Transverse colon (tissue), 4 donors: ENCODE measurements around the gene ANKRD33B. TPM values are rescaled to one million over a fixed set of nuclear protein-coding genes. Genes with fewer than 3 reads are reported as not detected.

ENCODE experiments used
- DNase-seq: peaks from one replicate; pipeline ENCODE4 v3.0.0-alpha.2; 2019
- H3K27ac ChIP-seq, 4 donors: fragments of 200-600 bp; sonication (generic); 2 replicates each; pipeline ENCODE4 v1.5.1; 2016 to 2018; ENCODE audit warnings: inconsistent platforms in 4 of 4
- H3K27me3 ChIP-seq: fragments of 200-600 bp; sonication (generic); 2 replicates; pipeline ENCODE4 v1.5.1; 2017; ENCODE audit warnings: inconsistent platforms
- H3K36me3 ChIP-seq, 4 donors: fragments of 200-600 bp; sonication (generic); 2 replicates each; pipeline ENCODE4 v1.5.1; 2017 to 2019; ENCODE audit warnings: inconsistent platforms in 4 of 4
- H3K4me1 ChIP-seq, 4 donors: fragments of 200-600 bp; sonication (generic); 2 replicates each; pipeline ENCODE4 v1.5.1; 2017 to 2020; ENCODE audit warnings: inconsistent platforms in 4 of 4
- H3K4me3 ChIP-seq, 4 donors: fragments of 200-600 bp; sonication (generic); 1 replicate in 1 of 4; 2 replicates in 3 of 4; pipeline versions ENCODE4 v1.5.1 to v1.6.1; 2017 to 2019; ENCODE audit warnings: inconsistent platforms in 4 of 4
- H3K9me3 ChIP-seq, 2 donors: fragments of 200-600 bp; sonication (generic); 2 replicates each; pipeline ENCODE4 v1.5.1; 2017 to 2019; ENCODE audit warnings: inconsistent platforms in 2 of 2
- EP300 ChIP-seq: sonication (generic); formaldehyde crosslinking; IDR thresholded peaks from one replicate; pipeline ENCODE4 v1.6.1; 2017; ENCODE audit warnings: antibody characterized with exemption, low read depth
- POLR2A ChIP-seq: fragments of 450-650 bp; IDR thresholded peaks from one replicate; pipeline ENCODE4 v1.6.1; 2016; ENCODE audit warnings: antibody characterized with exemption, mild to moderate bottlenecking, moderate library complexity
- POLR2AphosphoS5 ChIP-seq, 3 donors: sonication (generic); formaldehyde crosslinking; IDR thresholded peaks; one replicate each; pipeline ENCODE4 v1.6.1; 2016; ENCODE audit warnings: antibody characterized with exemption in 3 of 3
- WGBS, 2 donors: methylation state at CpG; one replicate each; pipeline ENCODE4 v1.1.5; 2018; ENCODE audit warnings: low coverage in 1 of 2; 5-methylcytosine and 5-hydroxymethylcytosine counted together
- in situ Hi-C, 4 donors: fragments of 200-750 bp; cut with MboI; loops; one replicate each; pipeline versions ENCODE4 v1.15.0 to v1.15.1; 2017; ENCODE audit warnings: low sequenced_read_pairs in 3 of 4, low pct_ligation_motif_present in 1 of 4, low pct_unique_long_range_greater_than_20kb in 1 of 4
- intact Hi-C: fragments of 100-400 bp; cut with DNase I; formaldehyde crosslinking; loops from one replicate; pipeline ENCODE4 v1.15.1; 2023; ENCODE audit warnings: low total_unique reads
- total RNA-seq, 4 donors: library from RNA; depleted of rRNA; stranded (reverse); fragments of >200 nt; gene quantifications; one replicate each; pipeline ENCODE4 v1.1.0, GENCODE V29; 2016
- TF ChIP-seq, protein P1 (sequence below), 5 experiments: fragments of 200-600 bp in 3 of 5; fragments of 450-650 bp in 2 of 5; sonication (generic) in 3 of 5; IDR thresholded peaks; 1 replicate in 2 of 5; 2 replicates in 3 of 5; pipeline ENCODE4 v1.5.1; 2016 to 2017; ENCODE audit warnings: antibody characterized with exemption in 5 of 5, inconsistent platforms in 3 of 5, mild to moderate bottlenecking in 2 of 5, moderate library complexity in 1 of 5

ANKRD33B gene
- total RNA-seq, 4 donors from 2014 or later = 0.20 to 3.2 (median 1.4) TPM

GRCh38 chr5:10599113-10599512, 35.2 kb downstream of the ANKRD33B start:
- no peaks in the 10 kb centered on the region for H3K27me3 ChIP-seq
- peaks cover 0 to 15% (median 4%) of the 10 kb centered on the region in 4 donors for H3K4me1 ChIP-seq
- DNase-seq = no peak
- H3K27ac ChIP-seq = no peak overlapping the region
- H3K9me3 ChIP-seq = no peaks in the 10 kb centered on the region
- no peaks in the 10 kb centered on the region for H3K36me3 ChIP-seq
- intact Hi-C loops = no loop called here
- in situ Hi-C loops = no loop called here
- H3K4me3 ChIP-seq = no peak overlapping the region
- no peak for TF ChIP-seq EP300
- WGBS, 2 donors = 63 to 86% methylated on average over 1 of the region's 1 CpG

DNA sequence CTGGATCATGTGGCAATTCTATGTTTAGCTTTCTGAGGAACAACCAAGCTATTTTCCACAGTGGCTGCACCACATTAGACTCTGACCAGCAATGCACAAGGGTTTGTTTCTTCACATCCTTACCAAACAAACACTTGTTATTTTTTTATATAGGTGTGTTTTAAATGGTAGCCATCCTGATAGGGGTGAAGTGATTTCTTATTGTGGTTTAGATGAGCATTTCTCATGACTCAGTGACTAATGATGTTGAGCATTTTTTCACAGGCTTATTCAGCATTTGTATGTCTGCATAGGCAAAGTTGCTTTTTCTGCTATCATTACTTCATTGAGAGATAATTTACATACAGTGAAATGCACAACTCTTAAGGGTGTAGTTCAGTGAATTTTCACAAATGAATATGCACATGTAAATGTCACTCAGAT, 36.0 kb downstream of the ANKRD33B start:
- Histone ChIP-seq H3K27ac (no peak overlapping the region), H3K27me3 (no peaks in the 10 kb centered on the region), H3K9me3 (no peaks in the 10 kb centered on the region), H3K4me1 (peaks cover 0 to 15% (median 4%) of the 10 kb centered on the region in 4 donors), H3K36me3 (no peaks in the 10 kb centered on the region), H3K4me3 (no peak overlapping the region)
- intact Hi-C loops (no loop called here), in situ Hi-C loops (no loop called here)
- TF ChIP-seq POLR2AphosphoS5 (IDR thresholded peaks at IDR 0.05) (no peak), POLR2A (no peak), EP300 (no peak)
- TF ChIP-seq, protein P1, sequence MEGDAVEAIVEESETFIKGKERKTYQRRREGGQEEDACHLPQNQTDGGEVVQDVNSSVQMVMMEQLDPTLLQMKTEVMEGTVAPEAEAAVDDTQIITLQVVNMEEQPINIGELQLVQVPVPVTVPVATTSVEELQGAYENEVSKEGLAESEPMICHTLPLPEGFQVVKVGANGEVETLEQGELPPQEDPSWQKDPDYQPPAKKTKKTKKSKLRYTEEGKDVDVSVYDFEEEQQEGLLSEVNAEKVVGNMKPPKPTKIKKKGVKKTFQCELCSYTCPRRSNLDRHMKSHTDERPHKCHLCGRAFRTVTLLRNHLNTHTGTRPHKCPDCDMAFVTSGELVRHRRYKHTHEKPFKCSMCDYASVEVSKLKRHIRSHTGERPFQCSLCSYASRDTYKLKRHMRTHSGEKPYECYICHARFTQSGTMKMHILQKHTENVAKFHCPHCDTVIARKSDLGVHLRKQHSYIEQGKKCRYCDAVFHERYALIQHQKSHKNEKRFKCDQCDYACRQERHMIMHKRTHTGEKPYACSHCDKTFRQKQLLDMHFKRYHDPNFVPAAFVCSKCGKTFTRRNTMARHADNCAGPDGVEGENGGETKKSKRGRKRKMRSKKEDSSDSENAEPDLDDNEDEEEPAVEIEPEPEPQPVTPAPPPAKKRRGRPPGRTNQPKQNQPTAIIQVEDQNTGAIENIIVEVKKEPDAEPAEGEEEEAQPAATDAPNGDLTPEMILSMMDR (IDR thresholded peaks at IDR 0.05) = no peak
- no peak for DNase-seq

GRCh38 chr5:10600626-10601245, 36.9 kb downstream of the ANKRD33B start:
- intact Hi-C loops = no loop called here

GRCh38 chr5:10601246-10602030, 37.6 kb downstream of the ANKRD33B start:
- peak; percentile 63 for DNase-seq
- peak overlapping the region; percentile 6 to 68 (median 33) for H3K27ac ChIP-seq
- peaks cover 0 to 15% (median 4%) of the 10 kb centered on the region in 4 donors for H3K4me1 ChIP-seq
- H3K27me3 ChIP-seq = no peaks in the 10 kb centered on the region
- TF ChIP-seq, protein P1 (IDR thresholded peaks at IDR 0.05) = no peak
- no peak for TF ChIP-seq EP300
- TF ChIP-seq POLR2AphosphoS5 (IDR thresholded peaks at IDR 0.05) = peak; percentile 52 to 70 (median 70)
- H3K36me3 ChIP-seq = no peaks in the 10 kb centered on the region
- whole genome bisulfite sequencing, 2 donors = 11 to 26% methylated on average over 6 to 19 of the region's 19 CpGs
- no peaks in the 10 kb centered on the region for H3K9me3 ChIP-seq
- no peak overlapping the region for H3K4me3 ChIP-seq
- in situ Hi-C loops (no loop called here), intact Hi-C loops (no loop called here)

More at GRCh38 chr5:10600626-10601245, 36.9 kb downstream of the ANKRD33B start:
- H3K9me3 ChIP-seq = no peaks in the 10 kb centered on the region
- peak overlapping the region in 2 of 4 donors; percentile 18 to 43 for H3K27ac ChIP-seq
- no peak overlapping the region for H3K4me3 ChIP-seq
- no peaks in the 10 kb centered on the region for H3K27me3 ChIP-seq
- no peak for DNase-seq
- peaks cover 0 to 15% (median 4%) of the 10 kb centered on the region in 4 donors for H3K4me1 ChIP-seq
- H3K36me3 ChIP-seq = no peaks in the 10 kb centered on the region
- TF ChIP-seq POLR2A = no peak
- TF ChIP-seq POLR2AphosphoS5 (IDR thresholded peaks at IDR 0.05) = no peak
- TF ChIP-seq EP300 = no peak
- TF ChIP-seq, protein P1 (IDR thresholded peaks at IDR 0.05) = no peak
- in situ Hi-C loops = no loop called here
- 67 to 68% methylated on average over 5 of the region's 5 CpGs for WGBS, 2 donors
